ENCODE measurements around the gene SAFB. TPM values are rescaled to one million over a fixed set of nuclear protein-coding genes. Genes with fewer than 3 reads are reported as not detected.

Gene SAFB
- total RNA-seq, 6 experiments from 2014 or later, result 31.2 to 45.7 (median 32.8) TPM

GRCh38 chr19:5711713-5712161, 88.9 kb downstream of the SAFB start:
- Histone ChIP-seq H3K9me3 (no peaks in the 10 kb centered on the region), H3K27ac (no peak overlapping the region), H3K27me3 (no peaks in the 10 kb centered on the region), H3K4me1 (peaks cover 0 to 8% (median 2%) of the 10 kb centered on the region in 4 donors), H3K4me3 (no peak overlapping the region), H3K36me3 (peaks cover 0 to 53% (median 27%) of the 10 kb centered on the region in 4 donors)
- intact Hi-C loops (cut with DNase I), result no loop called here
- ATAC-seq (peak in 2 of 4 donors; percentile 9 to 13), DNase-seq (no peak)
- no peak for TF ChIP-seq POLR2A (IDR thresholded peaks at IDR 0.05)
- TF ChIP-seq CTCF (IDR thresholded peaks at IDR 0.05), result no peak
- no CpG with 5 or more reads among the region's 25 CpGs for WGBS (ENCODE audit: insufficient coverage, low coverage, low lambda C conversion rate, missing lambda C conversion rate)

GRCh38 chr19:5713228-5713627, 90.3 kb downstream of the SAFB start:
- H3K4me1 ChIP-seq, result peaks cover 0 to 11% (median 4%) of the 10 kb centered on the region in 4 donors
- intact Hi-C loops (cut with DNase I), result no loop called here
- no peaks in the 10 kb centered on the region for H3K9me3 ChIP-seq
- no peaks in the 10 kb centered on the region for H3K27me3 ChIP-seq
- no peak overlapping the region for H3K27ac ChIP-seq
- H3K36me3 ChIP-seq, result peaks cover 0 to 46% (median 24%) of the 10 kb centered on the region in 4 donors
- WGBS (ENCODE audit: insufficient coverage, low coverage, low lambda C conversion rate, missing lambda C conversion rate), result 100% methylated on average over 2 of the region's 9 CpGs
- no peak for ATAC-seq
- no peak overlapping the region for H3K4me3 ChIP-seq
- DNase-seq, result no peak
- TF ChIP-seq CTCF (IDR thresholded peaks at IDR 0.05), result no peak
- no peak for TF ChIP-seq POLR2A (IDR thresholded peaks at IDR 0.05)

DNA sequence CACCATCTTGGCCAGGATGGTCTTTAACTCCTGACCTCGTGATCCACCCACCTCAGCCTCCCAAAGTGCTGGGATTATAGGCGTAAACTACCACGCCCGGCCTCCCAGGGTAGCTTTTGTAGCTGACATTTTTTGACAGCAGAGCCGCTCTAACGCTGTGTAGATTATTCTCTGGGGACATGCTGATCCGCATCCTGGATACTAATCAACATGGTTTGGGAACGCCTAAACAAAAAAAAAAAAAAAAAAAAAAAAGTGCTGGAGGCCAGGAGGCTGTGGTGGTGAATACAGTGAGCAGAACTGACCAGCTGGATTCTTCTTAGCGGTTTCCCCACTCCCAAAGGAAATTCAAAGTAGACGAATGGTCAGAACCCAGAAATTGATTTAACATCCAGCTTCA, 91.9 kb downstream of the SAFB start:
- no peak for ATAC-seq
- intact Hi-C loops (cut with DNase I), result no loop called here
- TF ChIP-seq CTCF (IDR thresholded peaks at IDR 0.05), result no peak
- TF ChIP-seq POLR2A (IDR thresholded peaks at IDR 0.05), result no peak

DNA sequence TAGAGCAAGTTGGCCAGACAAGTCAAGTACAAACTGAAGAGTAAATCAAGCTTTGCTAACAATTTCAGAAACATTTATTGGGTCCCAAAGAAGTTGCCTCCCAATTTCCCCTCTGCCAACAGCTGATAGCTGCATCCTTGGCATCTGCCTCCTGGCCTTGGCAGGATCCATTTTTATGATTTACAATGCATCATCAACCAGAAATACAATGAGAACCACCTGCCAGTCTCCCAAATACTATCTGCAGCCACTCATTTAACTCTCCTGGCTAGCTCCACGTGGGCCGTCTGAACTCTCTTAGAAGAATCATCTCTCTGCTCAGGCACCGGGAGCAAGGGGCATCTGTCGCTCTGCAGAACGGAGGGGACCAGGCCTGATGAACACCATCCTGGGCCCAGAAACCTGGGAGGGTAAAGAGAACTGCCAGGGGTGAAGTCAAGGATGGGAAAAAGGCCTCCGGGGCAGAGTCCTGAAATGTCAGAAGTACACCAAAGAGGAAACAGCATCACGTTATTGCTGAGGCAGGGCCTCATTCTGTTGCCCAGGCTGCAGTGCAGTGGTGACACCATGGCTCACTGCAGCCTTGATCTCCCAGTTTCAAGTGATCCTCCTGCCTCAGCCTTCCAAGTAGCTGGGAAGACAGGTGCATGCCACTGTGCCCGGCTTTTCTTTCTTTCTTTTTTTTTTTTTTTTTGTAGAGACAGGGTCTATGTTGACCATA, 94.5 kb downstream of the SAFB start:
- ATAC-seq (no peak), DNase-seq (no peak)
- no CpG with 5 or more reads among the region's 8 CpGs for WGBS (ENCODE audit: insufficient coverage, low coverage, low lambda C conversion rate, missing lambda C conversion rate)
- no peak overlapping the region for H3K4me3 ChIP-seq
- H3K4me1 ChIP-seq, result peaks cover 2 to 22% (median 11%) of the 10 kb centered on the region in 4 donors
- H3K27ac ChIP-seq, result no peak overlapping the region
- no peaks in the 10 kb centered on the region for H3K9me3 ChIP-seq
- peaks cover 0 to 16% (median 9%) of the 10 kb centered on the region in 4 donors for H3K36me3 ChIP-seq
- H3K27me3 ChIP-seq, result no peaks in the 10 kb centered on the region
- intact Hi-C loops (cut with DNase I), result no loop called here
- TF ChIP-seq CTCF (IDR thresholded peaks at IDR 0.05), result no peak
- TF ChIP-seq POLR2A (IDR thresholded peaks at IDR 0.05), result no peak

More for the DNA sequence above, 91.9 kb downstream of the SAFB start:
- Histone ChIP-seq H3K36me3 (peaks cover 0 to 39% (median 24%) of the 10 kb centered on the region in 4 donors), H3K27ac (no peak overlapping the region), H3K4me3 (no peak overlapping the region), H3K27me3 (no peaks in the 10 kb centered on the region), H3K4me1 (peaks cover 0 to 22% (median 11%) of the 10 kb centered on the region in 4 donors), H3K9me3 (no peaks in the 10 kb centered on the region)
- DNase-seq, result no peak
- 78% methylated on average over 3 of the region's 10 CpGs for WGBS (ENCODE audit: insufficient coverage, low coverage, low lambda C conversion rate, missing lambda C conversion rate)

Small RNA genes within 50 kb of the gene (small RNA-seq; reads per million reads assigned to genes)
- 0 reads per million in 2 experiments for gene SNRPEP4

Other genes with a start within 250 kb of the SAFB start
- gene ZNRF4, start 167.7 kb upstream of the SAFB start, total RNA-seq, result not detected
- gene TINCR, start 55.1 kb upstream of the SAFB start, total RNA-seq, result under 1 TPM in 1 of 6 experiments, not detected in 5; 0.44 TPM
- 10 to 100 TPM; 16.9 to 48.9 (median 41.7) TPM for gene SAFB2, start 307 bp upstream of the SAFB start, total RNA-seq
- 10 to 100 TPM; 24.2 to 54.3 (median 33.7) TPM for gene MICOS13, start 57.4 kb downstream of the SAFB start, total RNA-seq
- 10 to 100 TPM in 1 of 6 experiments, 1 to 10 TPM in 5; 1.6 to 10.3 (median 4.0) TPM for gene HSD11B1L, start 57.9 kb downstream of the SAFB start, total RNA-seq
- 100 to 1,000 TPM; 232 to 283 (median 251) TPM for gene RPL36, start 67.2 kb downstream of the SAFB start, total RNA-seq
- 100 to 1,000 TPM in 2 of 6 experiments, 10 to 100 TPM in 4; 54.5 to 123 (median 66.8) TPM for gene LONP1, start 97.1 kb downstream of the SAFB start, total RNA-seq
- not detected for gene CATSPERD, start 97.6 kb downstream of the SAFB start, total RNA-seq
- 1 to 10 TPM; 1.7 to 3.3 (median 2.1) TPM for gene PRR22, start 161.7 kb downstream of the SAFB start, total RNA-seq
- 10 to 100 TPM; 14.7 to 28.6 (median 20.5) TPM for gene DUS3L, start 168.1 kb downstream of the SAFB start, total RNA-seq
- gene NRTN, start 182.0 kb downstream of the SAFB start, total RNA-seq, result 10 to 100 TPM in 3 of 6 experiments, 1 to 10 TPM in 3; 4.7 to 11.6 (median 9.8) TPM
- gene FUT6, start 216.6 kb downstream of the SAFB start, total RNA-seq, result 10 to 100 TPM in 2 of 6 experiments, 1 to 10 TPM in 4; 2.3 to 28.1 (median 9.7) TPM
- gene FUT3, start 228.4 kb downstream of the SAFB start, total RNA-seq, result 1 to 10 TPM in 1 of 6 experiments, under 1 TPM in 5; 0.19 to 1.4 (median 0.33) TPM
- under 1 TPM in 4 of 6 experiments, not detected in 2; 0.13 to 0.97 (median 0.39) TPM for gene FUT5, start 247.5 kb downstream of the SAFB start, total RNA-seq